SU-DHL-6 (cell line): ENCODE data around the gene LGALS8.

Source experiments
- H2AFZ ChIP-seq: fragments of 200-600 bp; sonication (generic); 2 replicates; pipeline ENCODE4 v1.6.1; 2014; ENCODE audit warnings: low read depth, mild to moderate bottlenecking, moderate library complexity, mixed read lengths, antibody characterized with exemption, low read length; ENCODE audit not compliant: severe bottlenecking
- H3F3A ChIP-seq: fragments of 200-600 bp; shearing (Covaris generic); 2 replicates; pipeline ENCODE4 v1.6.0; 2016; ENCODE audit warnings: antibody characterized with exemption, mild to moderate bottlenecking; ENCODE audit not compliant: insufficient read depth
- H3K27ac ChIP-seq: fragments of 200-600 bp; sonication (generic); 2 replicates; pipeline ENCODE4 v1.5.1; 2016; ENCODE audit warnings: low read depth, mild to moderate bottlenecking, low read length, moderate library complexity, mixed read lengths
- H3K27me3 ChIP-seq: fragments of 200-600 bp; sonication (generic), shearing (Covaris generic); 2 replicates; pipeline ENCODE4 v1.6.0; 2014; ENCODE audit warnings: mild to moderate bottlenecking, low read length
- H3K36me3 ChIP-seq: fragments of 200-600 bp; sonication (generic); 2 replicates; pipeline ENCODE4 v1.6.1; 2014; ENCODE audit warnings: mild to moderate bottlenecking, low read length, mixed read lengths
- H3K4me2 ChIP-seq: fragments of 300-600, 200-600 bp; shearing (Covaris generic), sonication (generic); 2 replicates; pipeline ENCODE4 v1.6.0; 2014; ENCODE audit warnings: low read length, low read depth, mild to moderate bottlenecking; ENCODE audit not compliant: poor library complexity, severe bottlenecking
- H3K4me3 ChIP-seq: fragments of 200-600 bp; sonication (generic); 2 replicates; pipeline ENCODE4 v1.5.1; 2014; ENCODE audit warnings: antibody characterized with exemption, low read length, mild to moderate bottlenecking, mixed read lengths; ENCODE audit not compliant: insufficient read depth, poor library complexity, severe bottlenecking
- H3K79me2 ChIP-seq: fragments of 200-600 bp; sonication (generic); 2 replicates; pipeline ENCODE4 v1.6.1; 2014; ENCODE audit warnings: mild to moderate bottlenecking, low read length, moderate library complexity; ENCODE audit not compliant: insufficient read depth
- H3K9ac ChIP-seq: fragments of 200-600 bp; sonication (generic); 2 replicates; pipeline ENCODE4 v1.7.0; 2014; ENCODE audit warnings: mild to moderate bottlenecking, low read length
- H3K9me2 ChIP-seq: fragments of 200-600 bp; sonication (generic); replicated peaks from 2 replicates; pipeline ENCODE4 v1.6.1; 2014; ENCODE audit warnings: low read length; ENCODE audit not compliant: insufficient read depth
- H3K9me3 ChIP-seq: fragments of 200-600 bp; sonication (generic); 2 replicates; pipeline ENCODE4 v1.6.1; 2014; ENCODE audit warnings: low read length, mixed read lengths; ENCODE audit not compliant: insufficient read depth
- H4K20me1 ChIP-seq: fragments of 200-600 bp; sonication (generic); 2 replicates; pipeline ENCODE4 v1.6.1; 2014; ENCODE audit warnings: low read depth, mild to moderate bottlenecking, antibody characterized with exemption, low read length, moderate library complexity, mixed read lengths
- CTCF ChIP-seq: fragments of 200-600 bp; sonication (generic); IDR thresholded peaks from one replicate; pipeline ENCODE4 v1.5.1; 2017; ENCODE audit warnings: antibody characterized with exemption, mild to moderate bottlenecking, low read length, moderate library complexity; ENCODE audit not compliant: insufficient read depth, poor library complexity, severe bottlenecking
- EZH2phosphoT487 ChIP-seq: fragments of 200-600 bp; sonication (generic), shearing (Covaris generic); conservative IDR thresholded peaks from 2 replicates; pipeline ENCODE4 v1.6.1; 2018; ENCODE audit warnings: mild to moderate bottlenecking, antibody characterized with exemption, low read length, moderate library complexity, mixed read lengths

The LGALS8 gene

GRCh38 chr1:236526079-236526478 is 2.3 kb downstream of the LGALS8 start:
- Histone ChIP-seq H3K79me2 (no peaks in the 10 kb centered on the region), H3K27ac (no peak overlapping the region), H3K9me3 (no peaks in the 10 kb centered on the region), H3K9ac (no peak overlapping the region), H3K36me3 (no peaks in the 10 kb centered on the region), H3K4me2 (no peak overlapping the region), H3K4me3 (no peak overlapping the region), H3K9me2 (no peaks in the 10 kb centered on the region), H4K20me1 (no peaks in the 10 kb centered on the region), H3K27me3 (no peaks in the 10 kb centered on the region), H3F3A (no peaks in the 10 kb centered on the region; the same call in 1 of the 2 replicates), H2AFZ (no peak overlapping the region)
- TF ChIP-seq CTCF, result no peak
- TF ChIP-seq EZH2phosphoT487, result no peak

- H3F3A ChIP-seq, result no peaks in the 10 kb centered on the region; the same call in 1 of the 2 replicates
- H3K79me2 ChIP-seq, result no peaks in the 10 kb centered on the region
- H3K9me2 ChIP-seq, result no peaks in the 10 kb centered on the region
- peak overlapping the region; percentile 12 for H3K9ac ChIP-seq
- TF ChIP-seq CTCF (no peak), EZH2phosphoT487 (no peak)
- H3K36me3 ChIP-seq, result no peaks in the 10 kb centered on the region
- H3K27ac ChIP-seq, result peak overlapping the region; percentile 62
- H3K4me2 ChIP-seq, result peak overlapping the region; percentile 46
- no peak overlapping the region for H2AFZ ChIP-seq
- H3K9me3 ChIP-seq, result no peaks in the 10 kb centered on the region
- no peak overlapping the region for H3K4me3 ChIP-seq
- H3K27me3 ChIP-seq, result no peaks in the 10 kb centered on the region
- no peaks in the 10 kb centered on the region for H4K20me1 ChIP-seq
Measured at GRCh38 chr1:236530286-236530685, 6.5 kb downstream of the LGALS8 start.

- H3K4me2 ChIP-seq, result peak overlapping the region; percentile 46
- no peaks in the 10 kb centered on the region for H3K27me3 ChIP-seq
- no peak for TF ChIP-seq EZH2phosphoT487
- no peak for TF ChIP-seq CTCF
- peak overlapping the region; percentile 12; the same call in 1 of the 2 replicates for H3K9ac ChIP-seq
- no peak overlapping the region for H2AFZ ChIP-seq
- no peaks in the 10 kb centered on the region for H3K9me2 ChIP-seq
- no peaks in the 10 kb centered on the region for H3K79me2 ChIP-seq
- H3K36me3 ChIP-seq, result no peaks in the 10 kb centered on the region
- H3K9me3 ChIP-seq, result no peaks in the 10 kb centered on the region
- no peak overlapping the region for H3K4me3 ChIP-seq
- no peaks in the 10 kb centered on the region for H4K20me1 ChIP-seq
- no peaks in the 10 kb centered on the region; the same call in 1 of the 2 replicates for H3F3A ChIP-seq
- peak overlapping the region; percentile 62 for H3K27ac ChIP-seq
Measured at GRCh38 chr1:236530959-236531358, 7.2 kb downstream of the LGALS8 start.
